MM.1S (cell line): ENCODE data around the gene L3MBTL3.

Source experiments
- DNase-seq: peaks from one replicate; pipeline ENCODE4 v3.0.0-alpha.2; 2015
- H2AFZ ChIP-seq: fragments of 300-600 bp; sonication (generic); 2 replicates; pipeline ENCODE4 v1.6.0; 2016; ENCODE audit warnings: antibody characterized with exemption, low read length
- H3F3A ChIP-seq: fragments of 300-600 bp; sonication (generic); 2 replicates; pipeline ENCODE4 v1.6.1; 2016; ENCODE audit warnings: mild to moderate bottlenecking, antibody characterized with exemption, low read length, moderate library complexity, mixed read lengths; ENCODE audit not compliant: insufficient read depth
- H3K27ac ChIP-seq: fragments of 300-600 bp; sonication (generic); 2 replicates; pipeline ENCODE4 v1.5.1; 2016; ENCODE audit warnings: mild to moderate bottlenecking, low read length
- H3K27me3 ChIP-seq: fragments of 300-600 bp; sonication (generic); replicated peaks from 2 replicates; pipeline ENCODE4 v1.6.0; 2016; ENCODE audit warnings: low read length; ENCODE audit not compliant: insufficient read depth
- H3K36me3 ChIP-seq: fragments of 300-600 bp; sonication (generic); replicated peaks from 2 replicates; pipeline ENCODE4 v1.6.1; 2016; ENCODE audit warnings: mild to moderate bottlenecking, low read length, mixed read lengths; ENCODE audit not compliant: insufficient read depth
- H3K4me1 ChIP-seq: fragments of 300-600 bp; sonication (generic); 2 replicates; pipeline ENCODE4 v1.6.1; 2016; ENCODE audit warnings: low read length, mixed read lengths
- H3K4me2 ChIP-seq: fragments of 300-600 bp; sonication (generic); 2 replicates; pipeline ENCODE4 v1.6.0; 2016; ENCODE audit warnings: low read depth, low read length
- H3K4me3 ChIP-seq: fragments of 300-600 bp; sonication (generic); 2 replicates; pipeline ENCODE4 v1.5.1; 2016; ENCODE audit warnings: low read length, mixed read lengths
- H3K79me2 ChIP-seq: fragments of 300-600 bp; sonication (generic); 2 replicates; pipeline ENCODE4 v1.6.1; 2016; ENCODE audit warnings: mixed run types, low read length, mixed read lengths
- H3K9ac ChIP-seq: fragments of 300-600 bp; sonication (generic); 2 replicates; pipeline ENCODE4 v1.6.1; 2016; ENCODE audit warnings: low read length, mixed read lengths
- H3K9me2 ChIP-seq: fragments of 300-600 bp; sonication (generic); replicated peaks from 2 replicates; pipeline ENCODE4 v1.6.1; 2016; ENCODE audit warnings: mild to moderate bottlenecking, low read length, mixed read lengths; ENCODE audit not compliant: insufficient read depth
- H3K9me3 ChIP-seq: fragments of 300-600 bp; sonication (generic); replicated peaks from 2 replicates; pipeline ENCODE4 v1.6.1; 2016; ENCODE audit warnings: mild to moderate bottlenecking, low read length, mixed read lengths; ENCODE audit not compliant: insufficient read depth
- H4K20me1 ChIP-seq: fragments of 300-600 bp; sonication (generic); 2 replicates; pipeline ENCODE4 v1.6.1; 2016; ENCODE audit warnings: mild to moderate bottlenecking, low read length, moderate library complexity, mixed read lengths; ENCODE audit not compliant: insufficient read depth
- EZH2 ChIP-seq: fragments of 300-600 bp; sonication (generic); optimal IDR thresholded peaks from 2 replicates; pipeline ENCODE3; 2017; ENCODE audit warnings: low read depth, mild to moderate bottlenecking, antibody characterized with exemption, low read length, mixed read lengths
- EZH2phosphoT487 ChIP-seq: fragments of 300-600 bp; sonication (generic); IDR thresholded peaks from 2 replicates; pipeline ENCODE4 v1.6.1; 2018; ENCODE audit warnings: antibody characterized with exemption, low read length
- TF ChIP-seq, protein P1 (sequence below): fragments of 300-600 bp; sonication (generic); IDR thresholded peaks from 2 replicates; pipeline ENCODE4 v1.5.1; 2016; ENCODE audit warnings: antibody characterized with exemption, low read length, mixed read lengths

The L3MBTL3 gene

DNA sequence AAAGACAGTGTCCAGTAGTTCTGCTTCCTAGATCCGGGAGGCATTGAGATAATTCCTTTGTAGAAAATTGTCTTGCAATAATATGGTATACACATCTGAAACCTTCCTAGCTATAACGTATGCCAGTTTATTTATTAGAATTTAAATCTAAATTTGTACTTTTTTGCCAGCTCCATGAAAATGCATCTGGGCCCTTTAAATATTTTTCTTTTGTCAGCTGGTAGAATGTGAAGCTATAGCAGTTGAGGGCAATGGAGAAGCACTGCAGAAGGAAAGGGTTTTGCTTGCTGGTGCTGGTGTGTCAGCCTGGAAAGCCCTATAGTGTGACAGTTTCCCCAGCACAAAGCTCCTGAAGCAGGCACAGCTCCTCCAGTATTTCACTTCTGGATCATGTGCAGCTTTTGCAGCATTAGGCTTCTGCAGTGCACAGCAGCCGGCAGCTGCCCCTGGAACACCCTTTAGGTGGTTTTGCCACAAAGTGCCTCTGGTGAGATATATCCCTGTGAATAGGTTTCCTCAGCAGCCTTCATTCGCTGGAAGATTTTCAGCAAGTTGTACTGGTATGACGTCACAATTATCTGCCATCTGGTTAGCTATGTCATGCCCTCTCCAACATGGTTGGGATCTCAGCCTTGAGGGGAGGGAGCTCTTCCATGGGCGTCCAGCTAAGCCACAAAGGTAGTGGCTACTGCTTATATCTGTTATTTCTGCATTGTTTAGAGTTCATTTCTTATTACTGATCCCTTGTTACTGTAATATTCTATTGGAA, 40.0 kb upstream of the L3MBTL3 start:
- Histone ChIP-seq H3K4me3 (no peak overlapping the region), H3K4me2 (no peak overlapping the region), H3K36me3 (no peaks in the 10 kb centered on the region), H2AFZ (no peak overlapping the region), H3F3A (no peaks in the 10 kb centered on the region), H3K4me1 (no peaks in the 10 kb centered on the region), H3K9me3 (no peaks in the 10 kb centered on the region), H3K27me3 (no peaks in the 10 kb centered on the region), H3K9ac (no peak overlapping the region), H3K27ac (no peak overlapping the region), H3K79me2 (no peaks in the 10 kb centered on the region), H3K9me2 (no peaks in the 10 kb centered on the region), H4K20me1 (no peaks in the 10 kb centered on the region)
- DNase-seq, result no peak
- TF ChIP-seq EZH2, result no peak
- TF ChIP-seq EZH2phosphoT487, result no peak
- TF ChIP-seq, protein P1, sequence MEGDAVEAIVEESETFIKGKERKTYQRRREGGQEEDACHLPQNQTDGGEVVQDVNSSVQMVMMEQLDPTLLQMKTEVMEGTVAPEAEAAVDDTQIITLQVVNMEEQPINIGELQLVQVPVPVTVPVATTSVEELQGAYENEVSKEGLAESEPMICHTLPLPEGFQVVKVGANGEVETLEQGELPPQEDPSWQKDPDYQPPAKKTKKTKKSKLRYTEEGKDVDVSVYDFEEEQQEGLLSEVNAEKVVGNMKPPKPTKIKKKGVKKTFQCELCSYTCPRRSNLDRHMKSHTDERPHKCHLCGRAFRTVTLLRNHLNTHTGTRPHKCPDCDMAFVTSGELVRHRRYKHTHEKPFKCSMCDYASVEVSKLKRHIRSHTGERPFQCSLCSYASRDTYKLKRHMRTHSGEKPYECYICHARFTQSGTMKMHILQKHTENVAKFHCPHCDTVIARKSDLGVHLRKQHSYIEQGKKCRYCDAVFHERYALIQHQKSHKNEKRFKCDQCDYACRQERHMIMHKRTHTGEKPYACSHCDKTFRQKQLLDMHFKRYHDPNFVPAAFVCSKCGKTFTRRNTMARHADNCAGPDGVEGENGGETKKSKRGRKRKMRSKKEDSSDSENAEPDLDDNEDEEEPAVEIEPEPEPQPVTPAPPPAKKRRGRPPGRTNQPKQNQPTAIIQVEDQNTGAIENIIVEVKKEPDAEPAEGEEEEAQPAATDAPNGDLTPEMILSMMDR, result no peak

DNA sequence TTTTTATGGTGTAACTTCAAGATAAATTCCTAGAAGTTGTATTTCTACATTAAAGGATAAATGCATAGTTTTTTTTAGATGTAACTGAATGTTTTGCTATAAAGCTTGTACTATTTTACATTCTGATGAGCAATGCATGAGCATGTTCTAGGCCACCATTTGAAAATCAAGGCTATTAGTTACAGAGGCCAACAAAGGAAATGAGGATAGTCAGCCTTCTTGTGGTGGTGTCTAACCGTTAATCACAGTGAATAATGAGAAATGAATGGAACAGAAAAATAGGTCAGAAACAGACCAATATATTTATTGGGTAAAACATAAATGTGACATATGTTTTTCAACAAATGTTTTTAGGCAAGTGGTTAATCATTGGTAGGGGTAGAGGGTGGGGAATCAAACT, 37.6 kb upstream of the L3MBTL3 start:
- H4K20me1 ChIP-seq, result no peaks in the 10 kb centered on the region
- DNase-seq, result no peak
- no peaks in the 10 kb centered on the region for H3K9me2 ChIP-seq

DNA sequence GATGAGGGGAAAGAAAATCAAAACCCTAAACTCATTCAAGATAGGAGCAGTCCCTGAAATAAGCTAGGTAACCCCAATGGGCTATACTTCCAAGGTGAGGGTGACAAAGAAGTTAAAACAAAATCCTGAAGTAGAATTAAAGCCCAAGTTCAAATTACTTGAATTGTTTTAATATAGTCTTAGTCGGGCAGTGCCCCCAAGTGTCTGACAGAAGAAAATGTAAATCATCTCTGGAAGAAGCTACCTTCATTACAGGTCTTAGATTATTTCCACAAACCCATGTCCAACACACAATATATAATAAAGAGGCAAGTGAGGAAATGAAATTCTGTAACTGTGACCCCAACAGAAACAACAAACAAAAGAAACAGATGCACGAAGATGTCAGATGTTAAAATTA, 36.8 kb upstream of the L3MBTL3 start:
- Histone ChIP-seq H3K27ac (no peak overlapping the region), H3K79me2 (no peaks in the 10 kb centered on the region), H3F3A (no peaks in the 10 kb centered on the region), H3K9me3 (no peaks in the 10 kb centered on the region), H3K9ac (no peak overlapping the region), H3K4me2 (no peak overlapping the region), H3K36me3 (no peaks in the 10 kb centered on the region), H3K4me1 (no peaks in the 10 kb centered on the region), H2AFZ (no peak overlapping the region), H3K9me2 (no peaks in the 10 kb centered on the region), H3K27me3 (no peaks in the 10 kb centered on the region), H4K20me1 (no peaks in the 10 kb centered on the region), H3K4me3 (no peak overlapping the region)
- peak; percentile 23 for DNase-seq
- TF ChIP-seq, protein P1, result peak; percentile 31
- TF ChIP-seq EZH2, result no peak
- TF ChIP-seq EZH2phosphoT487, result no peak

More for the DNA sequence above, 37.6 kb upstream of the L3MBTL3 start:
- Histone ChIP-seq H3K9me3 (no peaks in the 10 kb centered on the region), H3K4me3 (no peak overlapping the region), H3K27ac (no peak overlapping the region), H2AFZ (no peak overlapping the region), H3F3A (no peaks in the 10 kb centered on the region), H3K4me2 (no peak overlapping the region), H3K36me3 (no peaks in the 10 kb centered on the region), H3K79me2 (no peaks in the 10 kb centered on the region), H3K27me3 (no peaks in the 10 kb centered on the region), H3K9ac (no peak overlapping the region), H3K4me1 (no peaks in the 10 kb centered on the region)
- TF ChIP-seq EZH2 (no peak), EZH2phosphoT487 (no peak)
- TF ChIP-seq, protein P1, result no peak
